H1 (cell line): Measurements from ENCODE around the gene NEK3. TPM values are rescaled to one million over a fixed set of nuclear protein-coding genes. Genes with fewer than 3 reads are reported as not detected.
"Not testable (repeated sequence)": the region's sequence is repeated elsewhere in the genome, so short reads cannot be mapped to it uniquely, and the experiment has no call there.

Experiments
- CTCF ChIA-PET: fragments of 300-600 bp; sonication (Branson Sonifier 250); formaldehyde crosslinking; loops from one replicate; lab custom pipeline; 2021; ENCODE audit not compliant: partially characterized antibody; lab: Charles Lee
- POLR2A ChIA-PET: fragments of 300-600 bp; sonication (Branson Sonifier 250); formaldehyde crosslinking; loops from one replicate; lab custom pipeline; 2021; ENCODE audit warnings: inconsistent platforms; ENCODE audit not compliant: partially characterized antibody; lab: Charles Lee
- DNase-seq, 2 experiments: peaks; one replicate each; pipeline versions ENCODE4 v3.0.0 to v3.0.0-alpha.2; 2010 to 2022; ENCODE audit warnings: low spot score in 2 of 2, low read depth in 1 of 2, mixed read lengths in 1 of 2
- FAIRE-seq: peaks from 2 replicates; lab custom pipeline; 2011; peaks lifted over from hg19 to GRCh38; lab: Jason Lieb, UNC
- H2AFZ ChIP-seq: 2 replicates; pipeline ENCODE4 v1.8.1; 2012; ENCODE audit warnings: low read length, inconsistent platforms
- H2AK5ac ChIP-seq: 2 replicates; pipeline ENCODE4 v1.6.1; 2013; ENCODE audit warnings: low read depth, low read length
- H2BK120ac ChIP-seq: replicated peaks from 2 replicates; pipeline ENCODE3; 2013; ENCODE audit warnings: low read depth, low read length, inconsistent platforms
- H2BK12ac ChIP-seq: 2 replicates; pipeline ENCODE4 v1.6.1; 2013; ENCODE audit warnings: low read depth, low read length
- H2BK15ac ChIP-seq: 2 replicates; pipeline ENCODE4 v1.6.1; 2013; ENCODE audit warnings: low read length
- H2BK20ac ChIP-seq: 2 replicates; pipeline ENCODE4 v1.6.1; 2013; ENCODE audit warnings: low read length
- H2BK5ac ChIP-seq: 2 replicates; pipeline ENCODE4 v1.6.1; 2013; ENCODE audit warnings: low read depth, low read length
- H3K14ac ChIP-seq: 2 replicates; pipeline ENCODE4 v1.6.1; 2013; ENCODE audit warnings: inconsistent platforms; ENCODE audit not compliant: insufficient read length
- H3K18ac ChIP-seq: 2 replicates; pipeline ENCODE4 v1.6.1; 2013; ENCODE audit warnings: low read length; ENCODE audit errors: extremely low read depth
- H3K23ac ChIP-seq: 2 replicates; pipeline ENCODE4 v1.6.1; 2013; ENCODE audit warnings: inconsistent platforms; ENCODE audit not compliant: insufficient read length
- H3K23me2 ChIP-seq: 2 replicates; pipeline ENCODE4 v1.6.1; 2013; ENCODE audit warnings: low read depth, low read length
- H3K27ac ChIP-seq: 2 replicates; pipeline ENCODE4 v1.6.1; 2011; ENCODE audit warnings: low read depth, low read length, inconsistent platforms
- H3K27me3 ChIP-seq, 4 experiments: replicated peaks in 1 of 4; 1 replicate in 1 of 4; 2 replicates in 3 of 4; pipeline versions ENCODE4 v1.6.1 to v1.8.1; 2011 to 2013; ENCODE audit warnings: low read length in 3 of 4, mild to moderate bottlenecking in 3 of 4, inconsistent platforms in 2 of 4, mixed read lengths in 2 of 4, moderate library complexity in 1 of 4; ENCODE audit not compliant: control insufficient read depth in 3 of 4, insufficient read depth in 3 of 4; ENCODE audit errors: extremely low read depth in 1 of 4
- H3K36me3 ChIP-seq, 4 experiments: 2 replicates each; pipeline versions ENCODE4 v1.6.1 to v1.8.1; 2011 to 2013; ENCODE audit warnings: mild to moderate bottlenecking in 4 of 4, low read length in 3 of 4, moderate library complexity in 2 of 4, control low read depth in 1 of 4, inconsistent platforms in 1 of 4; ENCODE audit not compliant: insufficient read depth in 4 of 4, control insufficient read depth in 2 of 4
- H3K4ac ChIP-seq: replicated peaks from 2 replicates; pipeline ENCODE3; 2013; ENCODE audit warnings: low read length, low read depth, mixed read lengths, inconsistent platforms; ENCODE audit not compliant: insufficient read length
- H3K4me1 ChIP-seq, 4 experiments: replicated peaks in 1 of 4; 1 replicate in 1 of 4; 2 replicates in 3 of 4; pipeline versions ENCODE4 v1.6.1 to v1.8.1; 2011 to 2013; ENCODE audit warnings: low read length in 3 of 4, inconsistent platforms in 2 of 4, mixed read lengths in 1 of 4; ENCODE audit not compliant: insufficient read depth in 4 of 4, control insufficient read depth in 3 of 4
- H3K4me2 ChIP-seq, 2 experiments: 2 replicates each; pipeline versions ENCODE4 v1.6.1 to v1.8.1; 2011 to 2013; ENCODE audit warnings: low read depth in 2 of 2, low read length in 2 of 2, control low read depth in 1 of 2, inconsistent platforms in 1 of 2, mild to moderate bottlenecking in 1 of 2; ENCODE audit not compliant: insufficient read depth in 1 of 2
- H3K4me3 ChIP-seq, 4 experiments: fragments of 200-600, 300-600 bp in 1 of 4; sonication (generic), shearing (Covaris generic), sonication (Bioruptor Twin) in 1 of 4; 2 replicates each; pipeline versions ENCODE4 v1.5.1 to v1.8.1; 2011 to 2016; ENCODE audit warnings: low read length in 4 of 4, low read depth in 3 of 4, control low read depth in 2 of 4, inconsistent platforms in 2 of 4, mild to moderate bottlenecking in 2 of 4, mixed read lengths in 1 of 4, moderate library complexity in 1 of 4; ENCODE audit not compliant: insufficient read depth in 2 of 4; ENCODE audit errors: extremely low read depth in 1 of 4
- H3K56ac ChIP-seq: replicated peaks from 2 replicates; pipeline ENCODE3; 2013; ENCODE audit warnings: low read depth, mild to moderate bottlenecking, mixed read lengths, low read length, inconsistent platforms; ENCODE audit not compliant: insufficient read length
- H3K79me1 ChIP-seq: 2 replicates; pipeline ENCODE4 v1.6.1; 2013; ENCODE audit warnings: low read depth, low read length, control low read depth
- H3K79me2 ChIP-seq, 2 experiments: 2 replicates each; pipeline versions ENCODE4 v1.6.1 to v1.8.1; 2012 to 2013; ENCODE audit warnings: low read length in 2 of 2, mild to moderate bottlenecking in 2 of 2, inconsistent platforms in 1 of 2; ENCODE audit not compliant: insufficient read depth in 2 of 2, control insufficient read depth in 1 of 2
- H3K9ac ChIP-seq, 4 experiments: replicated peaks in 1 of 4; 1 replicate in 1 of 4; 2 replicates in 3 of 4; pipeline versions ENCODE4 v1.6.1 to v1.8.1; 2011 to 2013; ENCODE audit warnings: low read depth in 3 of 4, low read length in 3 of 4, control low read depth in 2 of 4, mild to moderate bottlenecking in 2 of 4, moderate library complexity in 2 of 4, inconsistent platforms in 1 of 4; ENCODE audit errors: extremely low read depth in 1 of 4
- H3K9me3 ChIP-seq, 2 experiments: 2 replicates each; pipeline versions ENCODE4 v1.6.1 to v1.8.1; 2012 to 2013; ENCODE audit warnings: mild to moderate bottlenecking in 2 of 2, moderate library complexity in 2 of 2, control low read depth in 1 of 2, inconsistent platforms in 1 of 2, low read depth in 1 of 2, low read length in 1 of 2, mixed read lengths in 1 of 2; ENCODE audit not compliant: insufficient read depth in 2 of 2
- H4K20me1 ChIP-seq, 2 experiments: replicated peaks in 1 of 2; 2 replicates each; pipeline versions ENCODE3 to v1.8.1; 2011 to 2013; ENCODE audit warnings: inconsistent platforms in 2 of 2, low read length in 2 of 2, mild to moderate bottlenecking in 1 of 2; ENCODE audit not compliant: insufficient read depth in 2 of 2, control insufficient read depth in 1 of 2
- H4K5ac ChIP-seq: 2 replicates; pipeline ENCODE4 v1.6.1; 2013; ENCODE audit warnings: low read length, low read depth, mixed read lengths, inconsistent platforms; ENCODE audit not compliant: insufficient read length
- H4K8ac ChIP-seq: 2 replicates; pipeline ENCODE4 v1.8.0; 2013; ENCODE audit warnings: mild to moderate bottlenecking, moderate library complexity, low read length, inconsistent platforms; ENCODE audit not compliant: insufficient read depth; ENCODE audit errors: extremely low read depth
- H4K91ac ChIP-seq: replicated peaks from 2 replicates; pipeline ENCODE3; 2013; ENCODE audit warnings: low read length, mixed read lengths, inconsistent platforms; ENCODE audit not compliant: insufficient read length
- WGBS, 2 experiments: shearing (Covaris generic) in 1 of 2; methylation state at CpG; one replicate each; pipeline versions ENCODE4 v1.1.6 to v1.1.7; 2013 to 2015; ENCODE audit warnings: low lambda C conversion rate in 2 of 2, mixed read lengths in 2 of 2, inconsistent platforms in 1 of 2, low coverage in 1 of 2, missing lambda C conversion rate in 1 of 2; ENCODE audit not compliant: insufficient replicate concordance in 2 of 2, insufficient coverage in 1 of 2, insufficient read length in 1 of 2; ENCODE audit errors: extremely low coverage in 1 of 2, missing lambda C conversion rate in 1 of 2; 5-methylcytosine and 5-hydroxymethylcytosine counted together
- polyA plus RNA-seq, 7 experiments: library from polyadenylated mRNA; depleted of rRNA in 3 of 7; stranded (reverse) in 5 of 7; unstranded in 2 of 7; fragments of >200 nt in 5 of 7; fragments of 200-250 nt in 2 of 7; gene quantifications; 1 replicate in 5 of 7; 2 replicates in 1 of 7; 4 replicates in 1 of 7; pipeline versions ENCODE4 v1.2.1 to v1.2.3, GENCODE V29; 2011 to 2013; ENCODE audit warnings: missing spikeins in 2 of 7, mixed read lengths in 2 of 7
- total RNA-seq: library from RNA; stranded (reverse); fragmentation: NEBNext Ultra II Directional; extraction: Animal tissue kit (Norgen Biotek cat#: 25700); gene quantifications from 2 replicates; pipeline ENCODE4 v1.2.1, GENCODE V29; 2021

The NEK3 gene
- total and polyA plus RNA-seq, 2 of the 8 experiments (the other 6 are each of a cell fraction or from before 2014, with no cell fraction given), result 11.4 to 26.0 TPM

GRCh38 chr13:52171686-52172085 is 12.3 kb upstream of the NEK3 start:
- H2AFZ ChIP-seq, H2BK12ac ChIP-seq, H3K23ac ChIP-seq, H3K4me2 ChIP-seq, H2BK20ac ChIP-seq, H3K4me3 ChIP-seq, H3K79me2 ChIP-seq, H4K5ac ChIP-seq, H2BK5ac ChIP-seq, H3K4me1 ChIP-seq, H2BK15ac ChIP-seq, H4K8ac ChIP-seq, H3K56ac ChIP-seq, H3K9me3 ChIP-seq, H3K23me2 ChIP-seq, CTCF ChIA-PET, H3K14ac ChIP-seq, H3K18ac ChIP-seq, H3K27me3 ChIP-seq, H3K79me1 ChIP-seq, H3K9ac ChIP-seq, H3K4ac ChIP-seq, FAIRE-seq, DNase-seq, H4K91ac ChIP-seq, H4K20me1 ChIP-seq, H2AK5ac ChIP-seq, H2BK120ac ChIP-seq, H3K27ac ChIP-seq: not testable (repeated sequence)
- peaks cover 0 to 53% (median 8%) of the 10 kb centered on the region in 4 experiments; a peak in 5 of 8 replicates for H3K36me3 ChIP-seq
- POLR2A ChIA-PET, result interaction anchor here (0.9 kb wide), 1 partner anchor 15 kb away, joined by 3 read pairs; no protein-coding TSS in a partner anchor
- 75% methylated on average over 1 of the region's 1 CpG; no CpG with 5 or more reads in 1 of the 2 experiments for WGBS, 2 experiments

- H4K91ac ChIP-seq, POLR2A ChIA-PET, H4K5ac ChIP-seq, H3K4me1 ChIP-seq, H3K9ac ChIP-seq, DNase-seq, H2BK12ac ChIP-seq, H3K23ac ChIP-seq, CTCF ChIA-PET, H3K27me3 ChIP-seq, H3K79me2 ChIP-seq, H3K79me1 ChIP-seq, H3K27ac ChIP-seq, H2BK15ac ChIP-seq, H3K56ac ChIP-seq, H2BK120ac ChIP-seq, H4K8ac ChIP-seq, H3K9me3 ChIP-seq, H3K18ac ChIP-seq, H3K4me2 ChIP-seq, H3K4me3 ChIP-seq, H2AFZ ChIP-seq, FAIRE-seq, H3K23me2 ChIP-seq, H4K20me1 ChIP-seq, H3K4ac ChIP-seq, H3K14ac ChIP-seq, H2BK5ac ChIP-seq, H2BK20ac ChIP-seq, H2AK5ac ChIP-seq: not testable (repeated sequence)
- peaks cover 0 to 50% (median 8%) of the 10 kb centered on the region in 4 experiments; a peak in 5 of 8 replicates for H3K36me3 ChIP-seq
- WGBS, 2 experiments, result 86% methylated on average over 1 of the region's 1 CpG; no CpG with 5 or more reads in 1 of the 2 experiments
These were observed 11.5 kb upstream of the NEK3 start for GRCh38 chr13:52170828-52171391.
